HuH-7 (cell line): Measurements from ENCODE around the gene GLB1L.
"Not testable (repeated sequence)": the region's sequence is repeated elsewhere in the genome, so short reads cannot be mapped to it uniquely, and the experiment has no call there.

Experiments
- DNase-seq: peaks from one replicate; pipeline ENCODE4 v3.0.0; 2011; ENCODE audit warnings: low spot score

Gene GLB1L

GRCh38 chr2:219206328-219207133, 38.7 kb downstream of the GLB1L start, which contains the start of gene ZFAND2B:
ZFAND2B (plus strand) TSS chr2:219206782; CDS start chr2:219206988, 206 bp downstream.
- DNase-seq = peak; percentile 95

- no peak for DNase-seq
Measured at GRCh38 chr2:219205981-219206327, 39.3 kb downstream of the GLB1L start.

GRCh38 chr2:219205165-219205538, 40.1 kb downstream of the GLB1L start:
- DNase-seq = no peak

- DNase-seq = no peak
Measured at GRCh38 chr2:219204425-219205164, 40.6 kb downstream of the GLB1L start.

GRCh38 chr2:219201331-219201730, 43.9 kb downstream of the GLB1L start:
- DNase-seq = not testable (repeated sequence)

GRCh38 chr2:219200502-219201326, 44.5 kb downstream of the GLB1L start:
- DNase-seq = not testable (repeated sequence)

- no peak for DNase-seq
Measured at GRCh38 chr2:219199470-219200211, 45.6 kb downstream of the GLB1L start.

- no peak for DNase-seq
Measured at GRCh38 chr2:219198974-219199373, 46.3 kb downstream of the GLB1L start.

GRCh38 chr2:219197388-219197787, 47.9 kb downstream of the GLB1L start:
- no peak for DNase-seq

- DNase-seq = no peak
Measured at GRCh38 chr2:219186754-219187456, 58.3 kb downstream of the GLB1L start.
